ENCODE data around the gene SIRPA. TPM values are rescaled to one million over a fixed set of nuclear protein-coding genes. Genes with fewer than 3 reads are reported as not detected.

Gene SIRPA
- polyA plus RNA-seq, 1 experiment = 21.2 TPM

DNA sequence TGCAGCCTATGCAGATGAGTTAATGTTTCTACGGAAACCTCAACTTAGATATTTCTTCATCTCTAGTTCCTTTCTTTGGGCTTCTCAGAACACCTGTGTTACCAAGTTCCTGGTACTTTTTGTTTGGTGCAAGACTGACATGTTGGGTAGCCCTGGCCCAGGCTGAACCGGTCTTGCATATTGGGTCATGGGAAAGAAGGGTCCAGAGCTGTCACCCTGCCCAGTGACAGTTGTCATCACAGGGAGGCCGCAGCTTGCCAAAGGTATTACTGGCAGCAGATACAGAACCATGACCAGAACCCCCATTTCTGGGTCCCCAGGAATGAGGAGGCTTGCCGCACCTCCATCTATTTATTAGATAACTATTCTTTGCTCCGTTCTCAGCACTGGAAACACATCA lies 58.4 kb downstream of the SIRPA start:
- no peak overlapping the region for H3K4me3 ChIP-seq (ENCODE audit: low read depth, low read length)
- CTCF ChIA-PET = no interaction called here
- H3K27ac ChIP-seq (ENCODE audit: low read depth, low read length) = no peak overlapping the region
- POLR2A ChIA-PET = no interaction called here
- no peak for DNase-seq (ENCODE audit: low read depth, low spot score)
- peaks cover 32% of the 10 kb centered on the region for H3K27me3 ChIP-seq (ENCODE audit: control insufficient read depth, insufficient read depth, low read length)
- TF ChIP-seq, protein P1, sequence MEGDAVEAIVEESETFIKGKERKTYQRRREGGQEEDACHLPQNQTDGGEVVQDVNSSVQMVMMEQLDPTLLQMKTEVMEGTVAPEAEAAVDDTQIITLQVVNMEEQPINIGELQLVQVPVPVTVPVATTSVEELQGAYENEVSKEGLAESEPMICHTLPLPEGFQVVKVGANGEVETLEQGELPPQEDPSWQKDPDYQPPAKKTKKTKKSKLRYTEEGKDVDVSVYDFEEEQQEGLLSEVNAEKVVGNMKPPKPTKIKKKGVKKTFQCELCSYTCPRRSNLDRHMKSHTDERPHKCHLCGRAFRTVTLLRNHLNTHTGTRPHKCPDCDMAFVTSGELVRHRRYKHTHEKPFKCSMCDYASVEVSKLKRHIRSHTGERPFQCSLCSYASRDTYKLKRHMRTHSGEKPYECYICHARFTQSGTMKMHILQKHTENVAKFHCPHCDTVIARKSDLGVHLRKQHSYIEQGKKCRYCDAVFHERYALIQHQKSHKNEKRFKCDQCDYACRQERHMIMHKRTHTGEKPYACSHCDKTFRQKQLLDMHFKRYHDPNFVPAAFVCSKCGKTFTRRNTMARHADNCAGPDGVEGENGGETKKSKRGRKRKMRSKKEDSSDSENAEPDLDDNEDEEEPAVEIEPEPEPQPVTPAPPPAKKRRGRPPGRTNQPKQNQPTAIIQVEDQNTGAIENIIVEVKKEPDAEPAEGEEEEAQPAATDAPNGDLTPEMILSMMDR (IDR thresholded peaks at IDR 0.05; ENCODE audit: low read depth, low read length) = no peak
- H3K9me3 ChIP-seq (ENCODE audit: control insufficient read depth, insufficient read depth, low read length) = no peaks in the 10 kb centered on the region

DNA sequence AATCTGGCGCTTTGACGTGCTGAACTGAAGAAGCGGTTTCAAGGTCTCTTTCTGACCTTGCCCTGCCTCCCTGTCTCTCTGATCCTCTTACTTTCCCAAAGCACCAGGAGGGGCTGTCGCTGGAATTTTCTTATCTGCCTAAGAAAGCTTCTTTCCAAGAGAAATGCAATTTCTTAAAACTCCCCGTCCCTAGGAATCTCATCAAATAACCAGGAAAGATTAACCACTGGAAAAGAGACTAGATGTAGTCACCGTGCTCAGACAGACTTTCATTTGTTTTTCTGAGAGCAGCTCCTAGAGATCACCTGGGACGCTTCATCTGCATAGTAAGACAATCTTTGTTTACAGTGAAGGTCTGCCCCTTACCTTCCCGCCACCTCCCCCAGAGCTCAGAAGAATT lies 60.0 kb downstream of the SIRPA start:
- CTCF ChIA-PET = interaction anchor here (1.1 to 2.0 kb wide), 2 partner anchors 10 to 191 kb away, joined by 3 to 6 read pairs; no protein-coding TSS in a partner anchor
- Histone ChIP-seq H3K27ac (ENCODE audit: low read depth, low read length) (no peak overlapping the region), H3K4me3 (ENCODE audit: low read depth, low read length) (no peak overlapping the region), H3K9me3 (ENCODE audit: control insufficient read depth, insufficient read depth, low read length) (no peaks in the 10 kb centered on the region), H3K27me3 (ENCODE audit: control insufficient read depth, insufficient read depth, low read length) (peaks cover 22% of the 10 kb centered on the region)
- no peak for DNase-seq (ENCODE audit: low read depth, low spot score)
- POLR2A ChIA-PET = no interaction called here
- TF ChIP-seq, protein P1 (IDR thresholded peaks at IDR 0.05; ENCODE audit: low read depth, low read length) = no peak

DNA sequence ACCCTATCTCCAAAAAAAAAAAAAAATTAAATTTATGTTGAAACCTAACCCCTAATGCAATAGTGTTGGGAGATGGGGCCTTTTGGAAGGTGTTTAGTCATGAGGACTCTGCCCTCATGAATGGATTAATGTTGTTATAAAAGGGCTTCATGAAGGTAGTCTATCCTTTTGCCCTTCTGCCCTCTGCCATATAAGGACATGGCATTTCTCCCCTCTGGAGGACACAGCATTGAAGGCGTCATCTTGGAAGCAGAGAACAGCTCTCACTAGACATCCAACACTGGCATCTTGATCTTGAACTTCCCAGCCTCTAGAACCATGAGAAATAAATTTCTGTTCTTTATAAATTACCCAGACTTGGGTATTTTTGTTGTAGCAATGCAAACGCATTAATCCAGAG lies 63.2 kb downstream of the SIRPA start:
- Histone ChIP-seq H3K27ac (ENCODE audit: low read depth, low read length) (no peak overlapping the region), H3K4me3 (ENCODE audit: low read depth, low read length) (no peak overlapping the region), H3K9me3 (ENCODE audit: control insufficient read depth, insufficient read depth, low read length) (no peaks in the 10 kb centered on the region), H3K27me3 (ENCODE audit: control insufficient read depth, insufficient read depth, low read length) (peaks cover 20% of the 10 kb centered on the region)
- TF ChIP-seq, protein P1 (IDR thresholded peaks at IDR 0.05; ENCODE audit: low read depth, low read length) = no peak
- POLR2A ChIA-PET = no interaction called here
- DNase-seq (ENCODE audit: low read depth, low spot score) = no peak
- CTCF ChIA-PET = no interaction called here

DNA sequence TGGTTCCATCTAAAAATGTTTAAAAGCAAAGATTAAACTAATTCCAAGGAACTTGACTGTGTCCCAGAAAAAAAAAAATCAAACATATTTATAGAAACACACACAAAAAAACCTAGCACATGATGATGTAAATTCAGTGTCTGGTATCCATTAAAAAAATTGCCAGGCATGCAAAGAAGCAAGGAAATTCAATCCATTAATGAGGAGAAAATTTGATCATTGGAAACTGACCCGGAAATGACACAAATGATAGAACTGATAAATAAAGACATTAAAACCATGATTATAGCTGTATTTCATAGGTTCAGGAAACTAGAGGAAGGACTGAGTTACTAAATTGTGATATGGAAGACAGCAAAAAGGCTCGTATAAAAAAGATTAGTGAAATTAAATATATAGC lies 63.9 kb downstream of the SIRPA start:
- TF ChIP-seq, protein P1 (IDR thresholded peaks at IDR 0.05; ENCODE audit: low read depth, low read length) = no peak
- DNase-seq (ENCODE audit: low read depth, low spot score) = no peak
- ChIA-PET CTCF (interaction anchor here (0.6 to 1.4 kb wide), 2 partner anchors 39 to 213 kb away, joined by 3 to 5 read pairs; no protein-coding TSS in a partner anchor), POLR2A (no interaction called here)
- no peak overlapping the region for H3K27ac ChIP-seq (ENCODE audit: low read depth, low read length)
- no peaks in the 10 kb centered on the region for H3K9me3 ChIP-seq (ENCODE audit: control insufficient read depth, insufficient read depth, low read length)
- no peak overlapping the region for H3K4me3 ChIP-seq (ENCODE audit: low read depth, low read length)
- peaks cover 22% of the 10 kb centered on the region for H3K27me3 ChIP-seq (ENCODE audit: control insufficient read depth, insufficient read depth, low read length)

DNA sequence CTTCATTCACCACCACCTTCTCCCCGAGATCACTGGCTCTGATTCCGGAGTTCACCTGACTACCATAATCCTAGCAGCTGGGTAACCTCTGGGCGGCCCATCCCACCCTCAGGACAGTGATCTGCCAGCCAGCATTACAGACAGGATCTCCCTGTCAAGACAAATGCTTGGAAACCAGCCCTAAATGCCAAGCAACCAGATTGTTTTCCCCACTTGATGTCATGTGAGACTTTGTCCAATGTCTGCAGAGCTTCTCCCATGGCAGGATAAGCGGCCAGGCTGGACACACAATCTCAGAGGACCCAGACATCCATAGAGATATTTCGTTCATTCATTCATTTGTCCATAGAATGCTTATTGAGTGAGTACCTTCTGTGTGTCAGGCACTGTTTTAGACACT lies 66.2 kb downstream of the SIRPA start:
- TF ChIP-seq, protein P1 (IDR thresholded peaks at IDR 0.05; ENCODE audit: low read depth, low read length) = no peak
- Histone ChIP-seq H3K27ac (ENCODE audit: low read depth, low read length) (no peak overlapping the region), H3K9me3 (ENCODE audit: control insufficient read depth, insufficient read depth, low read length) (no peaks in the 10 kb centered on the region), H3K4me3 (ENCODE audit: low read depth, low read length) (no peak overlapping the region), H3K27me3 (ENCODE audit: control insufficient read depth, insufficient read depth, low read length) (peaks cover 18% of the 10 kb centered on the region)
- ChIA-PET CTCF (interaction anchor here (0.6 to 0.9 kb wide), 2 partner anchors 185 to 211 kb away, joined by 3 read pairs; no protein-coding TSS in a partner anchor), POLR2A (no interaction called here)
- DNase-seq (ENCODE audit: low read depth, low spot score) = no peak
